Measurements from ENCODE around the gene CMTM5. TPM values are rescaled to one million over a fixed set of nuclear protein-coding genes. Genes with fewer than 3 reads are reported as not detected.

The CMTM5 gene
- total RNA-seq, 5 donors from 2014 or later (not counting 1 experiment from before 2014, with no cell fraction given), result not detected

DNA sequence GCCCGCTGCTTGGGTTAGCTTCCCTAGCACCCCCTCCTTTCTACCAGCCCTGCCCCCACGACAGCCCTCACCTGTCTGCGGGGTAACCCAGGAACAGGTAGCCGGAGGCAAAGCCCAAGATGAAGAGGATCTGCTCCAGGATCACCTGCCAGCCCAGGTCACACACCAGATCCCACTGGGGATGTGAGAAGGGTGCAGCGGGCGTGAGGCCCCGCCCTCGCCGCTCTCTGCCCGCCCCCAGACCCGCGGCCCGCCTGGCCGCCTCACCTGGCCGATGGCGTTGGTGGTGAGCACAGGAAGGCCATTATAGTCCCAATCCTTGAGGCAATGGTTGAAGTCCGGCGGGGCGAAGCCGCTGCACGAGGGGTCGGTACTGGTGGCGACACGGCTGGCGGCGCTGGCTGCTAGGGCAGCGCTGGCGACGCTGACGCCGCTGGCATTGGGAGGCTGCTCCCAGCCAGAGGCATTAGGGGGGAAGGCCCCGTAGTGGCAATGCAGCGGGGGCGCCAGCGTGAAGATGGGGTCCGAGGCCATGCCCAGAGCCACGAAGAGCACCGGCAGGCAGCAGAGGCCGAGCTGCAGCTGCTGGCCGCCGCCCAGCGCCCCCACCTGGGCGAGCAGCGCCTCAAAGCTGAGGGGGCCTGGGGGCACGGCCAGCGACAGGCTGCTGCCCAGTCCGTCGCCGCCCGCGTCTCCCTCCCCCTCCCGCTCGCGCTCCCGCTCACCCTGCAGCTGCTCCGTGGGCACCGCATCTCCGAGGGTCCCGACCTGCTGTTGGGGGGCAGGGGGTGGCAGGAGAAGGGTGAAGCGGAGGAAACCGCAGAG is 25.0 kb upstream of the CMTM5 start:
- peak in 3 of 35 experiments; percentile 10 to 17 (median 13) for DNase-seq
- peaks cover 4 to 35% of the 10 kb centered on the region in 2 experiments for H3K27me3 ChIP-seq (replicated peaks in 1 of 2; ENCODE audit: control insufficient read depth in 2 of 2, extremely low read depth in 1 of 2, insufficient read depth in 2 of 2, low read length in 1 of 2)
- POLR2A ChIA-PET, result interaction anchor here in 1 of 2 donors (0.6 kb wide), 1 partner anchor 49 kb away, joined by 3 read pairs; no protein-coding TSS in a partner anchor

DNA sequence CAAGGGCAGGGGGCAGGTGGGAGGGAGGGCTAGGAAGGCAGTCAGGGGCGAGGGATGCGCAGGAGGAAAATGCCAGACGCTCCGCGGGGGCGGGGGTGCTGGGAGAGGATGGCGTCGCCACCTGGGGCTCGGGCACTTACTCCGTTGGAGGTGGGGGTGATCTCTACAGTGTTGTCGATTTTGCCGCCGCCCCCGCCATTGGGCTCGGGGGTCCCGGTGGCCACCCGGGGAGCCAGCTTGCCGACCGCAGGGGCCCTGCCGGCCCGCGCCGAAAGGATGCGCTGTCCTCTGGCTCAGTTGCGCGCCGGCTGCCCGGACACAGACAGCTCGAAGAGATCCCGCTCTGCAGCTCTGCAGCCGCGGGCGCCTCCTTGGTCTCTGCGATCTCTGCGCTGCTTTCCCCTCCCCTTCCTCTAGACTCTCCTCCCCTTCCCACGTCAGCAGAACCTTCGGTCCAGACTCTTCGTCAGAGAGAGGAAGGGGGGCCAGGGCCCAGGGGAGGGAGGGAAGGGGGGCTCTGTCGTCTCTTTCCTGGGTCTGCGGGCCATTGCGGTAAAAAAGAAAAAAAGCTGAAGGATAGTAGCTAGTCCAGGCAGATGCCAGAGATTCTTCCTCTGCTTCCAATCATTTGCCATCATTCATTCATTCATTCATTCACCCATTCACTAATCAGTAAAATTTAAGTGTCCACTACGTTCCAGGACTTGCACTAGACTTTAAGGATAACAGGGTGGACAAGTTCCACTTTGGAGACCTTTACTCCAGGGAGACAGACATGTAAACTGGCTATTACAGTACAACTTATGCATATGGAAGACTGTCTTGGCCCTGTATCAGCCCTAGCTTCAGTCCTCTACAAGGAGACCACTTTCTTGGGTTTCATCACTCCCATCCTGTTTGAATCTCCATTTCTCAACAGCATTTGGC is 24.1 kb upstream of the CMTM5 start, which contains the start of gene SLC22A17:
Gene SLC22A17 (minus strand): TSS at position 382 of the 927 bp plus-strand sequence.
- Histone ChIP-seq H3K36me3 (ENCODE audit: control insufficient read depth in 2 of 2, extremely low read depth in 1 of 2, insufficient read depth in 1 of 2, low read length in 1 of 2) (no peaks in the 10 kb centered on the region), H3K27ac (ENCODE audit: low read length) (no peak within 1 kb of the TSS), H3K9me3 (no peaks in the 10 kb centered on the region), H3K27me3 (replicated peaks in 1 of 2; ENCODE audit: control insufficient read depth in 2 of 2, extremely low read depth in 1 of 2, insufficient read depth in 2 of 2, low read length in 1 of 2) (peaks cover 4 to 37% of the 10 kb centered on the region in 2 experiments), H3K4me3 (ENCODE audit: control insufficient read depth in 1 of 2, extremely low read depth in 1 of 2, low read length in 1 of 2) (peak within 1 kb of the TSS; percentile 55 to 81), H3K4me1 (ENCODE audit: control insufficient read depth in 1 of 2, extremely low read depth in 1 of 2, insufficient read depth in 2 of 2, low read length in 2 of 2) (peaks cover 0 to 11% of the 10 kb centered on the region in 2 experiments)
- no peaks in the 10 kb centered on the region for H3K36me3 Mint-ChIP-seq
- peak within 1 kb of the TSS; percentile 77 to 81 (median 79) for H3K4me3 Mint-ChIP-seq
- DNase-seq, result peak; percentile 14 to 74 (median 47)
- 3% methylated on average over 30 of the region's 42 CpGs for WGBS (ENCODE audit: insufficient coverage)
- ATAC-seq (replicated peaks in 1 of 4), result peak; percentile 92 to 96 (median 94)
- peak within 1 kb of the TSS in 1 of 2 donors; percentile 17 for H3K27ac Mint-ChIP-seq
- H3K27me3 Mint-ChIP-seq, result peaks cover 17 to 46% of the 10 kb centered on the region in 2 donors
- no peaks in the 10 kb centered on the region for H3K9me3 Mint-ChIP-seq
- peaks cover 9 to 22% (median 18%) of the 10 kb centered on the region in 3 donors for H3K4me1 Mint-ChIP-seq
- POLR2A ChIA-PET, result interaction anchor here (0.6 kb wide), 2 partner anchors 50 to 238 kb away, joined by 3 to 8 read pairs; no protein-coding TSS in a partner anchor
- CTCF ChIA-PET, result interaction anchor here in 1 of 2 donors (0.6 kb wide), 1 partner anchor 231 kb away, joined by 3 read pairs; no protein-coding TSS in a partner anchor

More for the DNA sequence above, 25.0 kb upstream of the CMTM5 start:
- Mint-ChIP-seq H3K4me1 (peaks cover 9 to 22% (median 18%) of the 10 kb centered on the region in 3 donors), H3K27me3 (peaks cover 17 to 46% of the 10 kb centered on the region in 2 donors), H3K27ac (no peak overlapping the region), H3K36me3 (no peaks in the 10 kb centered on the region), H3K9me3 (no peaks in the 10 kb centered on the region), H3K4me3 (peak overlapping the region; percentile 77 to 81 (median 79))
- Histone ChIP-seq H3K36me3 (ENCODE audit: control insufficient read depth in 2 of 2, extremely low read depth in 1 of 2, insufficient read depth in 1 of 2, low read length in 1 of 2) (no peaks in the 10 kb centered on the region), H3K4me1 (ENCODE audit: control insufficient read depth in 1 of 2, extremely low read depth in 1 of 2, insufficient read depth in 2 of 2, low read length in 2 of 2) (peaks cover 0 to 11% of the 10 kb centered on the region in 2 experiments), H3K4me3 (ENCODE audit: control insufficient read depth in 1 of 2, extremely low read depth in 1 of 2, low read length in 1 of 2) (peak overlapping the region; percentile 55 to 81), H3K27ac (ENCODE audit: low read length) (no peak overlapping the region), H3K9me3 (no peaks in the 10 kb centered on the region)
- WGBS (ENCODE audit: insufficient coverage), result 19% methylated on average over 48 of the region's 61 CpGs
- CTCF ChIA-PET, result interaction anchor here in 1 of 2 donors (0.6 kb wide), 1 partner anchor 230 kb away, joined by 3 read pairs; no protein-coding TSS in a partner anchor
- ATAC-seq (replicated peaks in 1 of 4), result peak; percentile 13 to 35 (median 26)

DNA sequence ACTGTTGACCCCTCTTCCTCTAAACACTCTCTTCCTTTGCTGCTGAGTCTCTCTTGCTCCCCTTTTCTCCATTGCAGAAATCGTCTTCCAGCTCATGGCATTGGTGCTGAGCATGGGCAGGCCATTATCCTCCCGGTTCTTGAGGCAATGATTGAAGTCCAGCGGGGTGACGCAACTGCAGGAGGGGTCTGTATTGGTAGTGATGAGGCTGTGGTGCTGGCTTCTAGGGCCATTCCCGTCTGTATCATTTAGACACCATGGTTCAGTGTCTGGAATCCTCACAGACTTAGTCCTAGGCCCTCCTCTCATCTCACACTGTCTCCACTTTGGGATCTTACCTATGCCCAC is 23.4 kb upstream of the CMTM5 start:
- H3K27ac Mint-ChIP-seq, result no peak overlapping the region

DNA sequence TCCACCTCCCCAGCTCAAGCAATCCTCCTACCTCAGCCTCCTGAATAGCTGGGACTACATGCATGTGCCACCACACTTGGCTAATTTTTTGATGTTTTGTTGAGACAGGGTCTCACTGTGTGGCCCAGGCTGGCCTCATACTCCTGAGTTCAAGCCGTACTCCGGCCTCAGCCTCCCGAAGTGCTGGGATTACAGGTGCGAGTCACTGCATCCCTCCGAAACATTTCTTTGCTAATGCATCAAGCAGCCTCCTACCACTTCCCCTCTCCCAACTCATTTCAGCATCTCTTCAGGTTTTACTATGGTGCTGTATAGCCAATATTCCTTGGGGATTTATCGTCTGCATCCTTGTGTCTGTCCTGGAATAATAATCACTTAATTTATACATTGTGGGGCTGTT is 21.9 kb upstream of the CMTM5 start:
- DNase-seq, result no peak
- H3K36me3 Mint-ChIP-seq, result no peaks in the 10 kb centered on the region
- peaks cover 4 to 47% of the 10 kb centered on the region in 2 experiments for H3K27me3 ChIP-seq (replicated peaks in 1 of 2; ENCODE audit: control insufficient read depth in 2 of 2, extremely low read depth in 1 of 2, insufficient read depth in 2 of 2, low read length in 1 of 2)
- no peak overlapping the region for H3K27ac ChIP-seq (ENCODE audit: low read length)
- peaks cover 17 to 46% of the 10 kb centered on the region in 2 donors for H3K27me3 Mint-ChIP-seq
- peaks cover 0 to 11% of the 10 kb centered on the region in 2 experiments for H3K4me1 ChIP-seq (ENCODE audit: control insufficient read depth in 1 of 2, extremely low read depth in 1 of 2, insufficient read depth in 2 of 2, low read length in 2 of 2)
- ChIA-PET POLR2A (no interaction called here), CTCF (no interaction called here)
- H3K4me3 ChIP-seq (ENCODE audit: control insufficient read depth in 1 of 2, extremely low read depth in 1 of 2, low read length in 1 of 2), result no peak overlapping the region
- peaks cover 9 to 22% (median 18%) of the 10 kb centered on the region in 3 donors for H3K4me1 Mint-ChIP-seq
- ATAC-seq (replicated peaks in 1 of 4), result no peak
- H3K4me3 Mint-ChIP-seq, result no peak overlapping the region
- WGBS (ENCODE audit: insufficient coverage), result 100% methylated on average over 2 of the region's 6 CpGs
- no peaks in the 10 kb centered on the region for H3K9me3 ChIP-seq
- no peaks in the 10 kb centered on the region for H3K9me3 Mint-ChIP-seq
- no peaks in the 10 kb centered on the region for H3K36me3 ChIP-seq (ENCODE audit: control insufficient read depth in 2 of 2, extremely low read depth in 1 of 2, insufficient read depth in 1 of 2, low read length in 1 of 2)
- no peak overlapping the region for H3K27ac Mint-ChIP-seq

More for the DNA sequence above, 23.4 kb upstream of the CMTM5 start:
- Histone ChIP-seq H3K27ac (ENCODE audit: low read length) (no peak overlapping the region), H3K4me1 (ENCODE audit: control insufficient read depth in 1 of 2, extremely low read depth in 1 of 2, insufficient read depth in 2 of 2, low read length in 2 of 2) (peaks cover 0 to 11% of the 10 kb centered on the region in 2 experiments), H3K9me3 (no peaks in the 10 kb centered on the region), H3K36me3 (ENCODE audit: control insufficient read depth in 2 of 2, extremely low read depth in 1 of 2, insufficient read depth in 1 of 2, low read length in 1 of 2) (no peaks in the 10 kb centered on the region), H3K27me3 (replicated peaks in 1 of 2; ENCODE audit: control insufficient read depth in 2 of 2, extremely low read depth in 1 of 2, insufficient read depth in 2 of 2, low read length in 1 of 2) (peaks cover 4 to 39% of the 10 kb centered on the region in 2 experiments), H3K4me3 (ENCODE audit: control insufficient read depth in 1 of 2, extremely low read depth in 1 of 2, low read length in 1 of 2) (no peak overlapping the region)
- H3K4me1 Mint-ChIP-seq, result peaks cover 9 to 22% (median 18%) of the 10 kb centered on the region in 3 donors
- H3K4me3 Mint-ChIP-seq, result peak overlapping the region; percentile 77 to 81 (median 79)
- H3K27me3 Mint-ChIP-seq, result peaks cover 17 to 46% of the 10 kb centered on the region in 2 donors
- ATAC-seq (replicated peaks in 1 of 4) (no peak), DNase-seq (no peak)
- no peaks in the 10 kb centered on the region for H3K9me3 Mint-ChIP-seq
- 75% methylated on average over 2 of the region's 5 CpGs for WGBS (ENCODE audit: insufficient coverage)
- H3K36me3 Mint-ChIP-seq, result no peaks in the 10 kb centered on the region
- CTCF ChIA-PET, result no interaction called here
- POLR2A ChIA-PET, result no interaction called here

DNA sequence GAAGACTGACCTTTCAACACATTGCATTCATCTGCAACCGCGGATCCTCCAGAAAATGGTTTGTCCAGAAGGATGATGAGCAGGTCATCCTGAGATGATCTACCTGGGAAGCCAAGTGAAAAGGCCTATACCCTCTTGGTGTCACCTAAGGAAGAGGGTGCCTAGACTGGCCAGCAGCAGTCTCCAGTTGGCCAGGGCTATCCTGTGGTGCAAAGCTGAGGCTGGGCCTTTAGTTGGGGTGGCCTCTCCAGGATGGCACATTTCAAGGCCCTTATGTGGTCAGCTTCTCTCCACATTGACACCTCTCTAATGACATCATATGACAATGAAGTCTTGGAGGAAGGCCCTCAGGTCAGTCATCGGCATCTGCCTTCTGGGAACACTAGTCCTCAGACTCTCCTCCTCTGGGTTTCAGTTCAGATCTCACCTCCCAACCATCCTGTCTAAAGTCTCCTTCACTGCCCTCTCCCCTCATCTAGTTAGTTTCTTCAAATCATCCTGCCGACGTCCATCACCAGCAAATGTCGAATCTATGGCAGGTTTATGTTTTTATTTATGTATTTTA is 20.9 kb upstream of the CMTM5 start:
- ChIA-PET POLR2A (no interaction called here), CTCF (interaction anchor here in 1 of 2 donors (0.5 kb wide), 1 partner anchor 172 kb away, joined by 3 read pairs; no protein-coding TSS in a partner anchor)
- H3K4me1 ChIP-seq (ENCODE audit: control insufficient read depth in 1 of 2, extremely low read depth in 1 of 2, insufficient read depth in 2 of 2, low read length in 2 of 2), result peaks cover 0 to 11% of the 10 kb centered on the region in 2 experiments
- H3K4me3 Mint-ChIP-seq, result no peak overlapping the region
- H3K36me3 ChIP-seq (ENCODE audit: control insufficient read depth in 2 of 2, extremely low read depth in 1 of 2, insufficient read depth in 1 of 2, low read length in 1 of 2), result no peaks in the 10 kb centered on the region
- H3K4me1 Mint-ChIP-seq, result peaks cover 9 to 19% (median 13%) of the 10 kb centered on the region in 3 donors
- no peaks in the 10 kb centered on the region for H3K9me3 Mint-ChIP-seq
- no peaks in the 10 kb centered on the region for H3K36me3 Mint-ChIP-seq
- no peak overlapping the region for H3K27ac Mint-ChIP-seq
- no peak overlapping the region for H3K4me3 ChIP-seq (ENCODE audit: control insufficient read depth in 1 of 2, extremely low read depth in 1 of 2, low read length in 1 of 2)
- ATAC-seq (replicated peaks in 1 of 4) (no peak), DNase-seq (no peak)
- no peaks in the 10 kb centered on the region for H3K9me3 ChIP-seq
- H3K27me3 ChIP-seq (replicated peaks in 1 of 2; ENCODE audit: control insufficient read depth in 2 of 2, extremely low read depth in 1 of 2, insufficient read depth in 2 of 2, low read length in 1 of 2), result peaks cover 1 to 54% of the 10 kb centered on the region in 2 experiments
- WGBS (ENCODE audit: insufficient coverage), result 93% methylated on average over 3 of the region's 6 CpGs
- no peak overlapping the region for H3K27ac ChIP-seq (ENCODE audit: low read length)
- H3K27me3 Mint-ChIP-seq, result peaks cover 13 to 45% of the 10 kb centered on the region in 2 donors
